ENCODE data around the gene RANBP3.

The RANBP3 gene

DNA sequence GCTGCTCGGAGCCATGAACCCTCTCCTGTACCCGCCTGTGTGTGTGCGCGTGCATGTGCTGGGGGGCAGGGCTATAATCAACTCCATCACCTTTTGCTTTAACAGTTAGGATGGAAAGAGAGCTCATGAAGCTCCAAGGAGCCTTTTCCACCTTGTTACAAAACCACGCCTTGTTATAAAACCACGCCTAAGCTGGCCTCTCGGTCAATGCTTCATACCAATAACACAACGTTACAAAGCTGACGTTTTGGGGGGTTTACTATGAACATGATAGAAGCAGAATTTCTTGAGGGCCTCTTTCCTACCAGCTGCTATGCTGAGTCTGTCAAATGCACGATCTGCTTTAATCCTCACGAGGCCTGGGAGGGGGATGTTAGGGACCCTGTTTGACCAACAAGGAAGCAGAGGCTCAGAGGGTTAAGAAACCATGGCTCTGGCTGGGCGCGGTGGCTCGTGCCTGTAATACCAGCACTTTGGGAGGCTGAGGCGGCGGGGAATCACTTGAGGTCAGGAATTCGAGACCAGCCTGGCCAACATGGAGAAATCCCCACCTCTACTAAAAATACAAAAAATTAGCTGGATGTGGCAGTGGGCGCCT, 52.0 kb downstream of the RANBP3 start:
- DNase-seq (ENCODE audit: low spot score), result no peak

DNA sequence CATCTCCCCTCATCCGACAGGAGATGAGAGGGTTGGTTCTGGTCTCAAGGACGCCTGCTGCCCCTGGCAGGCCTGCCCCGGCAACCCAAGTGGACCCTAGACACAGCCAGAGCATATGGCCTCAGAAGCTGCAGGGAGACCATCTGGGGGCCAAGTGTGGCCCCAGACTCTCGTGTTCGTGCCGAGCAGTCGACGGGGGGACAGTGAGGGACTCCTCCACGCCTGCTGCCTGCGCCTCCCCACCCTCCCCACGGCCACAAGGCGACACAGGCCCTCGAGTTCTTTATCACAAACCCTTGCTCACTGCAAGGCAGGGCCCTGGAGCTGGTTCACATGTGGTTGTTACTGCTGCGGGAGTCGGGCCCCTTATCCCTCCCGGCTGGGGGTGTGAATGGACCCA, 54.6 kb downstream of the RANBP3 start:
- no peak for DNase-seq (ENCODE audit: low spot score)

DNA sequence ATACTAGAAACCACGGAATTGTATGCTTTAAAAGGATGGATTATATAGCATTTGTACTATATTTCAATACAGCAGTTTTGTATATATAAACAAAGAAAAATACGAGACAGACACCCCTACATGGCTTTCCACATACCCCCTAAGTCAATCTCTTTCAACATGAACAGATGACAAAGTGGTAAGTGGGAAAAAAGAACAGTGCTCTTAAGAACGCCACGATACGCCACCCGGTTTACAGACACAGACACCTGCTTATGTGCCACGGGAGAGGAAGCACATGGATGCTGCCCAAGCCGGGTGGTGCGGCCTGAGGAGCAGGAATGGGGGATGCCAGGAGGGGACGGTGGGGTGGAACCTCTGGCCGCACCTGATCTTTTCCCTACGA, 55.8 kb downstream of the RANBP3 start:
- no peak for DNase-seq (ENCODE audit: low spot score)

DNA sequence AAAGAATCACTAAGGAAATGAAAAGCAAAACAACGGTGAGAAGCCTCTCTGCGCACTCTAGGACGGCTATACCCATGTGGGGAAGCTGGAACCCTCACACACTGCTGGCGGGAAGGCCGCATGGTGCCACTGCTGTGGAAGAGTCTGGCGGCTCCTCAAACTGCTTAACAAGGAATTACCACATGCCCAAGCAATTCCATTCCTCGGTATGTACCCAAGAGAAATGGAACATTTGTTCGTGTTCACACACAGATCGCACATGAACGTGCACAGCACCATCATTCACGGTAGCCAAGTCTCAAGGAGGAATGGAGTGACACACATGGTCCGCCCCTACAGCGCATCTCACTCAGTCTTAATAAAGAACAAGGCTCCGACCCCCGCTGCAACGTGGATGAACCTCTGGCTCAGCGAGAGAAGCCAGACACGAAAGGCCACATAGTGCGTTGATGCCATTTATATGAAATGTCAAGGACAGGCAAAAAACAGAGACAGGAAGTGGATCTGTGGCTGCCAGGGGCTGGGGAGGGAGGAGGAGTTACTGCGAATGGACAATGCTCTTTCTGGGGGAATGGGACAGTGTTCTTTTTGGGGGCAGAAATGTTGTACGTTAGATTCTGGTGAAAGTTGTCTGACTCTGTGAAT, 56.3 kb downstream of the RANBP3 start:
- no peak for DNase-seq (ENCODE audit: low spot score)

GRCh38 chr19:5918463-5919079, 59.4 kb downstream of the RANBP3 start:
- DNase-seq (ENCODE audit: low spot score), result no peak

DNA sequence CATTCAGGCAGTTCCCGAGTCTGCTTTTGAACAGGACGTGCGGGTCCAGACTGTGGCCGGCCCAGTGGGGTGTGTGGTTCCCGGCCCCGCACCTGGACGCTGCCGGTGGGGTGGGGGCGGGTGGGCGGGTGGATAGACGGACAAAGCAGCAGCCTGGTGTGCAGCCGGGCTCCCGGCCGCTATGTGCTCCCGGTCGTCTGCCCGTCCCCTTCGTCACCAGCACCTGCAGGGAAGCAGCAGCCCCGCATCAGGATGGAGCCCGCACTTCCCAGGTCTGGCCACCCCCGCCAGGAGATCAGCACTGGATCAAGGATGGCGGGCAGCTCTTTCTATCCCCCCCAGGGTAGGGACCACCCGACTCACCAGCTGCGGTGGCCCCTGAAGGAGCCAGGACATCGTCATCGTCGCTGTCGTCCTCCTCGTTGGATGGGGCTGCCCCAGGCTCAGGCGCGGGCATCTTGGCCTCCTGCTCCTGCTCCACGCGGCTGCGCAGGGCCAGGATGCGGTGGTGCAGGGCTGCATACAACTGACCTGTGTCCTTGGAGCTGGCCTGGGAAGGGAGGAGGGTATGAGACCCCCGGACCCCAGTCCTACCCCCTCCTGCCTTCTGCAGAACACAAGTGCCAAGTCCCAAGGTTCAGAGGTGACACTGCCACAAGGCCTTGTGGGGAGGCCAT, 60.4 kb downstream of the RANBP3 start:
- DNase-seq (ENCODE audit: low spot score), result no peak

DNA sequence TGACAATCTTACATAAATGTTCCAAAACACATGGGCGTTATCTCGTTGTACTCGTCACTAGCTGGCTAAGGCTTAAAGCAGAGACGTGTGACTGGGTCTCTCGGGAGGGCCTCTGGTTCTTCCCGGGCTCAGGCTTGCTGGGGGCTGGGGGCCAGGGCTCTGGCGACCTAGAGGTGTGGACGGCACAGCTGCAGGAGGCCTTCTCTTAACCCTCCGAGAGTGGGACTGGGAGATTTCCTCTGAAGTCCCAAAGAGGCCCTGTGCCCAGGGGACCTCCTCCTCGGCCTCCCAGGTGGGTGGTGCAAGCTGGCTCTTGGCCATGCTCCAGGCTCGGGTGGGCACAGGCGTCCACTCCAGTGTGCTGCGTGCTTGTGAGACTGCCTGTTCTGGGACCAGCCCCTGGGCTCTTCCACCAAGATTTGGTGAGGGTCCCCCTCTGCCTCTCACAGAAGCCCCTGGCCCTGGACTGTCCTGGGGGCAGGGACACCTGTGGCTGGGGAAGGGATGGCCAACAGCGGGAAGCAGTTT, 61.7 kb downstream of the RANBP3 start:
- no peak for DNase-seq (ENCODE audit: low spot score)

GRCh38 chr19:5915782-5916165, 62.2 kb downstream of the RANBP3 start:
- DNase-seq (ENCODE audit: low spot score), result no peak

- DNase-seq (ENCODE audit: low spot score), result no peak
These were observed 62.8 kb downstream of the RANBP3 start for GRCh38 chr19:5914946-5915781.

- DNase-seq (ENCODE audit: low spot score), result no peak
These were observed 63.6 kb downstream of the RANBP3 start for GRCh38 chr19:5914358-5914774.

DNA sequence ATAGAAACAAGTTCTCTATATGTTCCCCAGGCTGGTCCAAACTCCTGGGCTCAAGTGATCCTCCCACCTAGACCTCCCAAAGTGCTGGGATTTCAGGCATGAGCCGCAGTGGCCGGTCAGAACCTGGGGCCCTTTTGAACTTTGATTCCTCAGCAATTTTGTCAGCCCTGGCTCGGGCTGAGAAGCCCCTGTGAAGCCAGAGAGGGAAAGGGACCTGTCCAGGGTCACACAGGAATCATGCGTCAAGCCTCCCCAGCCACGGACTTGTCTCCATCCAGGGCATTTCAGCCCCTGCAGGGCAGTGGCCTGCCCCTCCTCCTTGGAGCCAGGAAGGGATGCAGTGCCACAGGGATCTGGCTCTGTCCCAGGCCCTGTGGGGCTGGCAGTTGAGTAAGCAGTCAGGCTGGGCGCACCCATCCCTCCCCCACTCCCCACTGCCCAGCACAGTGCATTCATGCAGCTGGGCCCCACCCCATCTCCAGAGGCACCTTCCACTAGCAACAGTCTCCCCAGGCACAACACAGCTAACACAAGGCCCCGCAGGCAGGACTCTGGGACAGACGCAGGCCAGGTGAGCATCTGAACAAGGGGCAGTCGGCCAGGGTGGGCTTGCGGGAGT, 64.1 kb downstream of the RANBP3 start, which contains the start of gene CAPS:
Gene CAPS (plus strand): TSS at position 516 of the 619 bp plus-strand sequence. CDS start 153 bp downstream, outside the sequence.
- DNase-seq (ENCODE audit: low spot score), result peak; percentile 89

DNA sequence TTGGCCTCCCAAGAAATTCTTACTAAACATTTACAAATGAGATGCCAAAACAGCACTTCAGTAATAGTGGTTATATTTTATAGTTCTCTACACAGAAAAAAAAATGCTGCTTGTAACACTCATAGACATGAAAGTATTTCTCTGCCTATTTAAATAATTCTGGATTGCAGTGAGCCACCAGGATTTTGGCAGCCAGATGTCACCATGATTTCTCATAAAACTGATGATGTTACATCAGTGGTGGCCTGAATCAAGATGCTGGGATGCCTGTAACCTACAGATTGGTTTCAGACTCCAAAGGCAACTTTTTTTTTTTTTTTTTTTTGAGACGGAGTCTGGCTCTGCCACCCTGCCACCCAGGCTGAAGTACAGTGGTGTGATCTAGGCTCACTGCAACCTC, 66.6 kb downstream of the RANBP3 start:
- DNase-seq (ENCODE audit: low spot score), result no peak

DNA sequence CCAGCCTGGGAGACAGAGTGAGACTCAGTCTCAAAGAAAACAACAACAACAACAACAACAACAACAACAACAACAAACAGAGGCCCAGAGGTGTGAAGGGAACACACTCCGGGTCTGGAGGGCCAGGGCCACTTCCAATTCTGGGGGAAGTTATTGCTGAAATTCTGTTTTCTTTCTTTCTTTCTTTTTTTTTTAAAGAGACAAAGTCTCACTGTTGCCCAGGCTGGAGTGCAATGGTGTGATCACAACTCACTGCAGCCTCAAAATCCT, 67.4 kb downstream of the RANBP3 start:
- no peak for DNase-seq (ENCODE audit: low spot score)

DNA sequence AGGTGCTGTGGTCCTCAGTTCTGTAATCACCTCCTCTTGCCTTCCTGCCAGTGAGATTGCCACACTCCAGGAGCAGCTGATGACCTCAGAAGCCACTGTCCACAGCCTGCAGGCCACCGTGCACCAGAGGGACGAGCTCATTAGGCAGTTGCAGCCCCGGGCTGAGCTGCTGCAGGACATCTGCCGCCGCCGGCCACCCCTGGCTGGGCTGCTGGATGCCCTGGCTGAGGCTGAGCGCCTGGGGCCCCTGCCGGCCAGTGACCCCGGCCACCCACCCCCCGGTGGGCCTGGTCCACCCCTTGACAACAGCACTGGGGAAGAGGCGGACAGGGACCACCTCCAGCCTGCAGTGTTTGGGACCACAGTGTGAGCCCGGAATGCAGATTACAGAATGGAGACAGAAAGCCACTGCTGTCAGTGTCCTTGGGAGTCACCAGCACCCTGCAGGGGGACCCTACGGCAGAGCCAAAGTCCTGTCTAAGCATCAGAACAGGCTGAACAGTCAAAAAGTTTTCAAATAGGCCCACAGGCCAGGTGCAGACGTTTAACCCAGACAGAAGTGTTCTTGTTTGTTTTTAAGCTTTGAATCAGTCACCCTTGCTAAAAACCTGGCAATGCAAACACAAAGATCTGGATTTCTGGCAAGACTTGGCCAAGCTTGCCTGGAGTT, 69.0 kb downstream of the RANBP3 start:
- DNase-seq (ENCODE audit: low spot score), result no peak

DNA sequence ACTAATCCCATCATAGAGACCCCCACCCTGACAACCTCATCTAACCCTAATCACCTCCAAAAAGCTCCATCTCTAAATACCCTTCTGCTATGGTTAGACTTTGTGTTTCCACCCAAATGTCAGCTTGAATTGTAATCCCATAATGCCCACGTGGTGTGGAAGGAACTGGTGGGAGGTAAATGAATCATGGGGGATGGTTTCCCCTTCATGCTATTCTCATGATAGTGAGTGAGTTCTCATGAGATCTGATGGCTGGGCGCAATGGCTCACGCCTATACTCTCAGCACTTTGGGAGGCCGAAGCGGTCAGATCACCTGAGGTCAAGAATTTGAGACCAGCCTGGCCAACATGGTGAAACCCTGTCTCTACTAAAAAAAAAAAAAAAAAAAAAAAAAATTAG, 70.7 kb downstream of the RANBP3 start:
- no peak for DNase-seq (ENCODE audit: low spot score)

DNA sequence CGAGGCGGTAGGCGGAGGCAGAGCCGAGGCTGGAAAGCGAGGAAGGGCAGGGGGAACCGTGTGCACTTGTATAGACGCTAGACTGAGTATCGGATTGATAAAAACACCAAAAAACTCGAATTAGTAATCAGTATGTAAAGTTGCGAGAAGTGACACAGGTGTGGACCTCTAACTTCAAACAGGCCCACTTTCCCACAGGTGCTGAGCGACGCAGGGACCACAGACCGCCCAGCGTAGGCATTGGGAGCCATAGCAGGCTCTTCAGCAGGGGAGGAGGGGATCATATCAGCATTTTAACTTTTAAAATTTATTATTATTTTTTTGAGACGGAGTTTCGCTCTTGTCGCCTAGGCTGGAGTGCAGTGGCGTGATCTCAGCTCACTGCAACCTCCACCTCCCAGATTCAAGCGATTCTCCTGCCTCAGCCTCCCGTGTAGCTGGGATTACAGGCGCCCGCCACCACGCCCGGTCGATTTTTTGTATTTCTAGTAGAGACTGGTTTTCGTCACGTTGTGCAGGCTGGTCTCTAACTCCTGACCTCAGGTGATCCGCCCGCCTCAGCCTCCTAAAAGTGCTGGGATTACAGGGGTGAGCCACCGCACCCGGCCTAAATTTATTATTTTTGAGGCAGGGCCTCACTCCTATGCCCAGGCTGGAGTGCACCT, 72.7 kb downstream of the RANBP3 start:
- no peak for DNase-seq (ENCODE audit: low spot score)

DNA sequence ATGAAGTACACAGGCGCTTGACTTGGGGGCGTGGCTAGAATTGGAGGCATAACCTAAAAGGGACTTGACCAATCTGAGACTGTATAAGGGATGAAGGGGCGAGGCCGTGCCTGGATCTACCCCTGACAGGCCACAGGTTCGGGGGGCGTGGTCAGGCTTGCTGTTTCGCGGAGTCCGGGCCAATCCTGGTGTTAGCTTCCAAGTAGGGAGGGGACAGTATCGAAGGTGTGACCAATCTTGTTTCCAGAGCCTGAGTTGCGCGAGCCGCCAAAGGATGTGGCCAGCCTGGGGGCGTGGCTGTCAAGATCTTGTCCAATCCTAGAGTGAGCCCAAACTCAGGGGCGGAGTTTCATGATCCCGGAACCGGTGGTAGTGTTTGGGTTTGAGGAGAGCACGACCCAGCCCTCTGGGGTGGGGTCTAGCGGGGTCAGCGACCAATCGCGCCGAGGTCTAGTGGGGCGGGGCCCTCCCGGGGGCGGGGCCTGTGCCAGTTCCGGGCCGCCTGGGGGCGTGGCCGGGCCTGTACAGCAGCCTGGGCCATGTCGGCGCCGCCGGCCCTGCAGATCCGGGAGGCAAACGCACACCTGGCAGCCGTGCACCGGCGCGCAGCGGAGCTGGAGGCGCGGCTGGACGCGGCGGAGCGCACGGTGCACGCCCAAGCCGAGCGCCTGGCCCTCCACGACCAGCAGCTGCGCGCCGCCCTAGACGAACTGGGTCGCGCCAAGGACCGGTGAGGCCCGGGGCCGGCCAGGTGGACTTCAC, 73.4 kb downstream of the RANBP3 start, which contains the start of gene VMAC:
Gene VMAC (plus strand): TSS at position 521 of the 762 bp plus-strand sequence. CDS start 19 bp downstream, at position 540.
- peak; percentile 99 for DNase-seq (ENCODE audit: low spot score)

GRCh38 chr19:5903624-5904351, 74.2 kb downstream of the RANBP3 start, which contains the start of gene NDUFA11:
NDUFA11 (minus strand) TSS chr19:5903790; CDS start chr19:5903708, 82 bp downstream.
- DNase-seq (ENCODE audit: low spot score), result peak; percentile 95

Measured in AG08395 (cell line).